GM21723 (cell line): ENCODE data around the gene NPW.
A peak's percentile ranks its signal among the peaks of the same experiment; 100 is the strongest.

Experiments
- ATAC-seq: cut with Tn5 transposase; IDR thresholded peaks from one replicate; pipeline ENCODE4 v1.9.1; 2021; ENCODE audit warnings: mild to moderate bottlenecking, moderate library complexity; ENCODE audit not compliant: unreplicated experiment

The NPW gene

GRCh38 chr16:1984347-1985225 lies 35.0 kb upstream of the NPW start:
- ATAC-seq, result peak; percentile 6

- ATAC-seq, result no peak
These were observed 34.0 kb upstream of the NPW start for GRCh38 chr16:1985466-1986150.

GRCh38 chr16:1987198-1987597 lies 32.4 kb upstream of the NPW start:
- no peak for ATAC-seq

- no peak for ATAC-seq
These were observed 30.1 kb upstream of the NPW start, which contains the start of gene SYNGR3 for GRCh38 chr16:1989209-1990100. TSS of gene SYNGR3 (plus strand) at chr16:1989970. CDS start at chr16:1990103, 133 bp downstream.

GRCh38 chr16:1990101-1990350 lies 29.6 kb upstream of the NPW start:
- no peak for ATAC-seq

- ATAC-seq, result peak; percentile 6
These were observed 29.0 kb upstream of the NPW start for GRCh38 chr16:1990351-1991134.

- ATAC-seq, result peak; percentile 30
These were observed 28.4 kb upstream of the NPW start for GRCh38 chr16:1991135-1991551.

- ATAC-seq, result no peak
These were observed 28.0 kb upstream of the NPW start for GRCh38 chr16:1991588-1991947.

- ATAC-seq, result peak; percentile 52
These were observed 27.5 kb upstream of the NPW start for GRCh38 chr16:1991948-1992703.

GRCh38 chr16:1992704-1993317 lies 26.8 kb upstream of the NPW start:
- ATAC-seq, result no peak

GRCh38 chr16:1993731-1994131 lies 25.9 kb upstream of the NPW start:
- no peak for ATAC-seq

GRCh38 chr16:1997494-1998359 lies 21.9 kb upstream of the NPW start:
- ATAC-seq, result no peak

GRCh38 chr16:1998360-1998835 lies 21.2 kb upstream of the NPW start:
- ATAC-seq, result no peak

GRCh38 chr16:1998852-1999801 lies 20.5 kb upstream of the NPW start:
- ATAC-seq, result no peak

GRCh38 chr16:1999866-2000514 lies 19.6 kb upstream of the NPW start:
- ATAC-seq, result no peak

- no peak for ATAC-seq
These were observed 18.6 kb upstream of the NPW start for GRCh38 chr16:2001035-2001434.
